HepG2 (cell line): ENCODE results near the gene SS18L1. TPM values are rescaled to one million over a fixed set of nuclear protein-coding genes. Genes with fewer than 3 reads are reported as not detected.

ENCODE experiments used
- ATAC-seq: fragments of 200-7000 bp; cut with Tn5 transposase; 3 replicates; pipeline ENCODE4 v1.9.1; 2020; ENCODE audit warnings: mild to moderate bottlenecking, moderate library complexity
- BruUV-seq: library from RNA; stranded (reverse); fragments of 400-500 nt; replicated peaks from 2 replicates; lab custom pipeline; 2021; lab: Mats Ljungman, UMichigan
- CTCF ChIA-PET: fragments of 300-600 bp; formaldehyde crosslinking; extraction: SDS; loops from one replicate; lab custom pipeline; 2021; ENCODE audit warnings: low total read pairs, inconsistent platforms, low intra/inter-chr PET ratio; lab: Yijun Ruan, JAX
- POLR2A ChIA-PET: fragments of 350-600 bp; sonication (Branson Sonifier 250); formaldehyde crosslinking; loops from one replicate; lab custom pipeline; 2020; ENCODE audit warnings: antibody characterized with exemption, inconsistent platforms; lab: Yijun Ruan, JAX
- DNase-seq: peaks from one replicate; pipeline ENCODE4 v3.0.0-alpha.2; 2015; ENCODE audit warnings: low spot score
- FAIRE-seq: peaks from 3 replicates; lab custom pipeline; 2011; peaks lifted over from hg19 to GRCh38; lab: Jason Lieb, UNC
- H2AFZ ChIP-seq: one replicate; pipeline ENCODE4 v1.6.1; 2011; ENCODE audit warnings: low read length, inconsistent platforms
- H3K27ac ChIP-seq: fragments of 300-600 bp; 3 replicates; pipeline ENCODE4 v1.8.0; 2011; ENCODE audit warnings: mixed run types, mild to moderate bottlenecking, mixed read lengths, low read length, inconsistent platforms; ENCODE audit not compliant: insufficient read depth; ENCODE audit errors: extremely low read length
- H3K27me3 ChIP-seq, 2 experiments: fragments of 200-600 bp in 1 of 2; 2 replicates in 1 of 2; 3 replicates in 1 of 2; pipeline versions ENCODE4 v1.6.0 to v1.8.0; 2011; ENCODE audit warnings: low read length in 2 of 2, mild to moderate bottlenecking in 2 of 2, moderate library complexity in 2 of 2, inconsistent platforms in 1 of 2; ENCODE audit not compliant: insufficient read depth in 2 of 2, control insufficient read depth in 1 of 2
- H3K36me3 ChIP-seq, 2 experiments: fragments of 200-600 bp in 1 of 2; replicated peaks in 1 of 2; 2 replicates in 1 of 2; 3 replicates in 1 of 2; pipeline versions ENCODE4 v1.5.1 to v1.8.0; 2011; ENCODE audit warnings: low read length in 2 of 2, inconsistent platforms in 1 of 2; ENCODE audit not compliant: insufficient read depth in 2 of 2, control insufficient read depth in 1 of 2
- H3K4me1 ChIP-seq: 2 replicates; pipeline ENCODE4 v1.5.1; 2012; ENCODE audit warnings: low read length, inconsistent platforms; ENCODE audit not compliant: insufficient read depth
- H3K4me2 ChIP-seq: 2 replicates; pipeline ENCODE4 v1.6.0; 2011; ENCODE audit warnings: low read depth, low read length, inconsistent platforms
- H3K4me3 ChIP-seq, 3 experiments: fragments of 200-600 bp in 1 of 3; sonication (generic), shearing (Covaris generic) in 1 of 3; replicated peaks in 1 of 3; 2 replicates each; pipeline ENCODE4 v1.5.1; 2011 to 2016; ENCODE audit warnings: low read length in 3 of 3, inconsistent platforms in 2 of 3, low read depth in 2 of 3, mild to moderate bottlenecking in 2 of 3, control low read depth in 1 of 3, mixed read lengths in 1 of 3; ENCODE audit not compliant: insufficient read depth in 1 of 3
- H3K79me2 ChIP-seq: one replicate; pipeline ENCODE4 v1.6.1; 2011; ENCODE audit warnings: low read length, inconsistent platforms; ENCODE audit not compliant: insufficient read depth
- H3K9ac ChIP-seq: 2 replicates; pipeline ENCODE4 v1.6.0; 2011; ENCODE audit warnings: mild to moderate bottlenecking, low read depth, low read length, inconsistent platforms; ENCODE audit not compliant: insufficient read depth
- H3K9me3 ChIP-seq: 2 replicates; pipeline ENCODE4 v1.5.1; 2012; ENCODE audit warnings: mild to moderate bottlenecking, low read length
- H4K20me1 ChIP-seq: 2 replicates; pipeline ENCODE4 v1.6.0; 2011; ENCODE audit warnings: inconsistent platforms, mild to moderate bottlenecking, low read length, moderate library complexity; ENCODE audit not compliant: insufficient read depth
- EHMT2 ChIP-seq: fragments of 200-600 bp; sonication (generic); IDR thresholded peaks from 2 replicates; pipeline ENCODE4 v1.7.0; 2017; ENCODE audit warnings: antibody characterized with exemption, low read depth, low read length, borderline replicate concordance
- FOSL2 ChIP-seq: sonication (generic); formaldehyde crosslinking; IDR thresholded peaks from 2 replicates; pipeline ENCODE4 v1.4.0; 2020; ENCODE audit warnings: missing genetic modification reagents
- HDAC6 ChIP-seq: fragments of 200-600 bp; sonication (generic); IDR thresholded peaks from 2 replicates; pipeline ENCODE4 v1.7.0; 2017; ENCODE audit warnings: mild to moderate bottlenecking, antibody characterized with exemption, low read length, low read depth
- IKZF1 ChIP-seq: fragments of 450-650 bp; IDR thresholded peaks from 2 replicates; pipeline ENCODE4 v1.7.1; 2016
- JARID2 ChIP-seq: sonication (generic); formaldehyde crosslinking; IDR thresholded peaks from 2 replicates; pipeline ENCODE4 v1.8.1; 2023; ENCODE audit warnings: missing genetic modification reagents, inconsistent platforms; ENCODE audit not compliant: insufficient replicate concordance
- MIER2 ChIP-seq: IDR thresholded peaks from 2 replicates; pipeline ENCODE4 v1.6.1; 2016; ENCODE audit warnings: missing biosample characterization, missing genetic modification reagents
- NBN ChIP-seq: fragments of 450-650 bp; conservative IDR thresholded peaks from 2 replicates; pipeline ENCODE4 v1.6.1; 2017
- REXO4 ChIP-seq: sonication (generic); formaldehyde crosslinking; IDR thresholded peaks from 2 replicates; pipeline ENCODE4 v1.8.0; 2022; ENCODE audit warnings: missing genetic modification reagents, mild to moderate bottlenecking, borderline replicate concordance
- SAFB2 ChIP-seq: sonication (generic); formaldehyde crosslinking; IDR thresholded peaks from 2 replicates; pipeline ENCODE4 v1.5.1; 2020; ENCODE audit warnings: missing genetic modification reagents, low read depth, mild to moderate bottlenecking, borderline replicate concordance
- SRSF9 ChIP-seq: fragments of 200-400 bp; formaldehyde crosslinking; IDR thresholded peaks from 2 replicates; pipeline ENCODE4 v1.6.1; 2018; ENCODE audit warnings: borderline replicate concordance, mild to moderate bottlenecking, low read depth, low read length; ENCODE audit not compliant: insufficient read depth, poor library complexity, severe bottlenecking
- ZNF12 ChIP-seq: sonication (generic); formaldehyde crosslinking; IDR thresholded peaks from 2 replicates; pipeline ENCODE4 v1.5.0; 2020; ENCODE audit warnings: missing genetic modification reagents
- ZNF343 ChIP-seq: sonication (generic); formaldehyde crosslinking; IDR thresholded peaks from 2 replicates; pipeline ENCODE4 v1.4.0; 2020; ENCODE audit warnings: mild to moderate bottlenecking, missing genetic modification reagents
- ZNF629 ChIP-seq: sonication (generic); formaldehyde crosslinking; conservative IDR thresholded peaks from 2 replicates; pipeline ENCODE4 v1.5.0; 2020; ENCODE audit warnings: missing genetic modification reagents
- WGBS: methylation state at CpG from one replicate; pipeline ENCODE4 v1.1.6; 2017; ENCODE audit warnings: low lambda C conversion rate; 5-methylcytosine and 5-hydroxymethylcytosine counted together
- in situ Hi-C: cut with HindIII; loops from 2 replicates; pipeline ENCODE4 v1.10.0; 2017; ENCODE audit warnings: low pct_unique_long_range_greater_than_20kb; ENCODE audit not compliant: extremely low pct_ligation_motif_present
- intact Hi-C: fragments of 100-400 bp; cut with micrococcal nuclease; formaldehyde crosslinking; loops from one replicate; pipeline ENCODE4 v1.10.0; 2022; ENCODE audit not compliant: unreplicated experiment
- polyA plus RNA-seq, 8 experiments: library from polyadenylated mRNA; depleted of rRNA in 3 of 8; stranded (reverse) in 7 of 8; unstranded in 1 of 8; fragments of >200 nt; fragmentation: Illumina TruSeq in 4 of 8; extraction: Trizol in 4 of 8; gene quantifications; 2 replicates each; pipeline versions ENCODE4 v1.2.1 to v1.2.3, GENCODE V29; 2011 to 2016; ENCODE audit warnings: low read depth in 4 of 8, missing spikeins in 1 of 8, mixed read lengths in 1 of 8; ENCODE audit not compliant: insufficient read depth in 1 of 8
- total RNA-seq, 5 experiments: library from RNA; depleted of rRNA; stranded (reverse); fragments of >200 nt; fragmentation: Illumina TruSeq; extraction: Trizol; gene quantifications; 2 replicates each; pipeline ENCODE4 v1.2.3, GENCODE V29; 2016; ENCODE audit warnings: low read depth in 1 of 5
- TF ChIP-seq, protein P1 (sequence below): sonication (generic); formaldehyde crosslinking; IDR thresholded peaks from 2 replicates; pipeline ENCODE4 v1.5.0; 2020; ENCODE audit warnings: mild to moderate bottlenecking, missing genetic modification reagents
- TF ChIP-seq, protein P2 (sequence below): sonication (generic); formaldehyde crosslinking; IDR thresholded peaks from 2 replicates; pipeline ENCODE4 v1.4.0; 2020; ENCODE audit warnings: mild to moderate bottlenecking, low read depth, missing genetic modification reagents
- TF ChIP-seq, protein P3 (sequence below): sonication (generic); formaldehyde crosslinking; IDR thresholded peaks from 2 replicates; pipeline ENCODE4 v1.5.1; 2020; ENCODE audit warnings: missing genetic modification reagents, mild to moderate bottlenecking, borderline replicate concordance

Gene SS18L1
- total and polyA plus RNA-seq, 2 of the 13 experiments (the other 11 are each of a cell fraction or from before 2014, with no cell fraction given) = 17.8 to 27.6 TPM

DNA sequence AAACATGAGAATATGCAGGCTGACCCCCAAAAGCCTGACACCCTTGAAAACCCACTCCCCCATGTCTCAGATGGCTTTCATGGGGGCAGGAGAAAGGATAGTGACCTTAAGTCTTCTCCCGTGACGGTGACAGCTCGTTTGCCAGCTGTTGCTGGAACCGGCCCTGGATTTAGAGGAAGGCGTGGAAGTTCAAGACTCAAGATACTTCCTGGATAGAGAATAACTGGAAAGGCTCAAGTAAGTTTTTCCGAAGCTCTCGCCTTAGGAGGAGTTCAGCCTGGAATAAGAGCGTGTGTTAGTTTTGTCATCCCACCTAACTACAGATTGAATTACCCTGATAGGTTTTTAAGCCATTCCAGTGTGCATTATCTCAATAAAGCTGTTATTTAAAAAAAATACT, 27.7 kb downstream of the SS18L1 start (continued):
- TF ChIP-seq JARID2 (no peak), HDAC6 (no peak), REXO4 (no peak)
- TF ChIP-seq, protein P1, sequence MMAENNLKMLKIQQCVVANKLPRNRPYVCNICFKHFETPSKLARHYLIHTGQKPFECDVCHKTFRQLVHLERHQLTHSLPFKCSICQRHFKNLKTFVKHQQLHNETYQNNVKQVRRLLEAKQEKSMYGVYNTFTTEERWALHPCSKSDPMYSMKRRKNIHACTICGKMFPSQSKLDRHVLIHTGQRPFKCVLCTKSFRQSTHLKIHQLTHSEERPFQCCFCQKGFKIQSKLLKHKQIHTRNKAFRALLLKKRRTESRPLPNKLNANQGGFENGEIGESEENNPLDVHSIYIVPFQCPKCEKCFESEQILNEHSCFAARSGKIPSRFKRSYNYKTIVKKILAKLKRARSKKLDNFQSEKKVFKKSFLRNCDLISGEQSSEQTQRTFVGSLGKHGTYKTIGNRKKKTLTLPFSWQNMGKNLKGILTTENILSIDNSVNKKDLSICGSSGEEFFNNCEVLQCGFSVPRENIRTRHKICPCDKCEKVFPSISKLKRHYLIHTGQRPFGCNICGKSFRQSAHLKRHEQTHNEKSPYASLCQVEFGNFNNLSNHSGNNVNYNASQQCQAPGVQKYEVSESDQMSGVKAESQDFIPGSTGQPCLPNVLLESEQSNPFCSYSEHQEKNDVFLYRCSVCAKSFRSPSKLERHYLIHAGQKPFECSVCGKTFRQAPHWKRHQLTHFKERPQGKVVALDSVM (CRISPR knock-in tag) = no peak

DNA sequence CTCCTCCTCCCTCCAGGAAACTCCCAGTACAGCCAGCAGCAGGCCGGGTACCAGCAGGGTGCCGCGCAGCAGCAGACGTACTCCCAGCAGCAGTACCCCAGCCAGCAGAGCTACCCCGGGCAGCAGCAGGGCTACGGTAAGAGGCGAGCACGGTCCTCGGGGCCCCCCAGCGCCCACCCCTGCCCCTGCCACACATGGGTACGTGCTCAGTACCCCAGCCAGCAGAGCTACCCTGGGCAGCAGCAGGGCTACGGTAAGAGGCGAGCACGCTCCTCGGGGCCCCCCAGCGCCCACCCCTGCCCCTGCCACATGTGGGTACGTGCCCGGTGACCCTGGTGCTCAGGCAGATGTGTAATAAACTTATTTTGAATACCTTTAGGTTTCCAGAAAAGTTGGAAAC, 29.1 kb downstream of the SS18L1 start:
- intact Hi-C loops = no loop called here
- Histone ChIP-seq H3K27me3 (no peaks in the 10 kb centered on the region; a peak in 1 of 5 replicates), H2AFZ (no peak overlapping the region), H3K9me3 (no peaks in the 10 kb centered on the region), H3K4me3 (no peak overlapping the region), H3K36me3 (peaks cover 33 to 61% of the 10 kb centered on the region in 2 experiments), H3K79me2 (no peaks in the 10 kb centered on the region), H3K27ac (no peak overlapping the region), H3K9ac (no peak overlapping the region), H3K4me1 (no peaks in the 10 kb centered on the region), H3K4me2 (no peak overlapping the region), H4K20me1 (no peaks in the 10 kb centered on the region)
- DNase-seq (no peak), FAIRE-seq (no peak), ATAC-seq (no peak; the same call in 2 of the 3 replicates)
- in situ Hi-C loops = no loop called here
- CTCF ChIA-PET = no interaction called here
- TF ChIP-seq FOSL2 (CRISPR knock-in tag) (no peak), ZNF629 (CRISPR knock-in tag) (no peak), SAFB2 (CRISPR knock-in tag) (no peak), EHMT2 (no peak), IKZF1 (no peak), MIER2 (CRISPR knock-in tag) (no peak), ZNF343 (CRISPR knock-in tag) (no peak), NBN (no peak), ZNF12 (CRISPR knock-in tag) (no peak), SRSF9 (no peak)
- TF ChIP-seq, protein P2, sequence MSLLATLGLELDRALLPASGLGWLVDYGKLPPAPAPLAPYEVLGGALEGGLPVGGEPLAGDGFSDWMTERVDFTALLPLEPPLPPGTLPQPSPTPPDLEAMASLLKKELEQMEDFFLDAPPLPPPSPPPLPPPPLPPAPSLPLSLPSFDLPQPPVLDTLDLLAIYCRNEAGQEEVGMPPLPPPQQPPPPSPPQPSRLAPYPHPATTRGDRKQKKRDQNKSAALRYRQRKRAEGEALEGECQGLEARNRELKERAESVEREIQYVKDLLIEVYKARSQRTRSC (CRISPR knock-in tag) = no peak
- TF ChIP-seq, protein P3, sequence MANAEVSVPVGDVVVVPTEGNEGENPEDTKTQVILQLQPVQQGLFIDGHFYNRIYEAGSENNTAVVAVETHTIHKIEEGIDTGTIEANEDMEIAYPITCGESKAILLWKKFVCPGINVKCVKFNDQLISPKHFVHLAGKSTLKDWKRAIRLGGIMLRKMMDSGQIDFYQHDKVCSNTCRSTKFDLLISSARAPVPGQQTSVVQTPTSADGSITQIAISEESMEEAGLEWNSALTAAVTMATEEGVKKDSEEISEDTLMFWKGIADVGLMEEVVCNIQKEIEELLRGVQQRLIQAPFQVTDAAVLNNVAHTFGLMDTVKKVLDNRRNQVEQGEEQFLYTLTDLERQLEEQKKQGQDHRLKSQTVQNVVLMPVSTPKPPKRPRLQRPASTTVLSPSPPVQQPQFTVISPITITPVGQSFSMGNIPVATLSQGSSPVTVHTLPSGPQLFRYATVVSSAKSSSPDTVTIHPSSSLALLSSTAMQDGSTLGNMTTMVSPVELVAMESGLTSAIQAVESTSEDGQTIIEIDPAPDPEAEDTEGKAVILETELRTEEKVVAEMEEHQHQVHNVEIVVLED (CRISPR knock-in tag) = no peak
- POLR2A ChIA-PET = interaction anchor here (1.7 kb wide), 1 partner anchor 16 kb away, joined by 4 read pairs; no protein-coding TSS in a partner anchor
- WGBS = 98% methylated on average over 13 of the region's 18 CpGs
- BruUV-seq = no TSS peak
